HCT116 (cell line): Measurements from ENCODE around the gene SDC3.

Experiments used
- ELF1 ChIP-seq: IDR thresholded peaks from 2 replicates; pipeline ENCODE4 v1.6.1; 2012; ENCODE audit warnings: low read depth, borderline replicate concordance
- EZH2phosphoT487 ChIP-seq: fragments of 200-600 bp; IDR thresholded peaks from 2 replicates; pipeline ENCODE4 v1.6.1; 2018; ENCODE audit warnings: antibody characterized with exemption, borderline replicate concordance
- POLR2A ChIP-seq: IDR thresholded peaks from 2 replicates; pipeline ENCODE4 v1.7.0; 2011; ENCODE audit warnings: borderline replicate concordance; ENCODE audit not compliant: insufficient read depth, insufficient read length; ENCODE audit errors: extremely low read depth
- RAD21 ChIP-seq: IDR thresholded peaks from 2 replicates; pipeline ENCODE4 v1.6.1; 2012; ENCODE audit warnings: low read depth, mild to moderate bottlenecking
- SIN3A ChIP-seq: IDR thresholded peaks from 2 replicates; pipeline ENCODE4 v1.6.1; 2012; ENCODE audit warnings: low read depth
- TCF7L2 ChIP-seq: IDR thresholded peaks from 2 replicates; pipeline ENCODE4 v1.7.0; 2011; ENCODE audit warnings: borderline replicate concordance, inconsistent platforms; ENCODE audit not compliant: insufficient read depth, insufficient read length; ENCODE audit errors: extremely low read depth
- ZNF274 ChIP-seq: fragments of 200-500 bp; sonication (Bioruptor generic); IDR thresholded peaks from 2 replicates; pipeline ENCODE4 v1.6.1; 2014; ENCODE audit warnings: mild to moderate bottlenecking, low read depth, low read length, inconsistent platforms
- TF ChIP-seq, protein P1 (sequence below), 3 experiments: fragments of 200-600 bp in 1 of 3; sonication (generic) in 1 of 3; IDR thresholded peaks in 2 of 3; conservative IDR thresholded peaks in 1 of 3; 2 replicates each; pipeline ENCODE4 v1.5.1; 2012 to 2017; ENCODE audit warnings: low read depth in 2 of 3, low read length in 2 of 3, antibody characterized with exemption in 1 of 3, borderline replicate concordance in 1 of 3, control low read depth in 1 of 3, mild to moderate bottlenecking in 1 of 3, mixed read lengths in 1 of 3, mixed run types in 1 of 3, moderate library complexity in 1 of 3; ENCODE audit not compliant: insufficient read depth in 1 of 3
- TF ChIP-seq, protein P2 (sequence below): IDR thresholded peaks from 2 replicates; pipeline ENCODE4 v1.6.1; 2012
- TF ChIP-seq, protein P3 (sequence below): IDR thresholded peaks from 2 replicates; pipeline ENCODE4 v1.6.1; 2012; ENCODE audit warnings: low read depth

DNA sequence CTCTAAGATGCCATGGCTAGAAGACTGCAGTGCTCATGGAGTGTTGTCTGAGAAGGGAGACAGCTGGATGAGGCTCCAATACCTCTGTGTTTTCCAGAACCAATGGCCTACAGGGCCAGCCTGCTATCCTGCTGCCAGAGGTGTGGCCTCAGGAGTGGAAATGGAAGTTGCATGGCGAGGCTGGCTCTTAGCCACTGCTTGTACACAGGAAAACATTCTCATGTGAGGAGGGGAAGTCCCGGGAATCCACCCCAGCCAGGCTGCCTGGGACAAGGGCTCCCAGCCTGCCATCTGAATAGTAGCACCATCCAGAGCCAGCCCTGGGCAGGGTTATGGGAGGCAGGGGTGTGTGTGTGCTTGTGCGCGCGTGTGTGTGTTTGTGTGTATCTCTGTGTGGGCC lies 56.5 kb downstream of the SDC3 start:
- TF ChIP-seq, protein P1, sequence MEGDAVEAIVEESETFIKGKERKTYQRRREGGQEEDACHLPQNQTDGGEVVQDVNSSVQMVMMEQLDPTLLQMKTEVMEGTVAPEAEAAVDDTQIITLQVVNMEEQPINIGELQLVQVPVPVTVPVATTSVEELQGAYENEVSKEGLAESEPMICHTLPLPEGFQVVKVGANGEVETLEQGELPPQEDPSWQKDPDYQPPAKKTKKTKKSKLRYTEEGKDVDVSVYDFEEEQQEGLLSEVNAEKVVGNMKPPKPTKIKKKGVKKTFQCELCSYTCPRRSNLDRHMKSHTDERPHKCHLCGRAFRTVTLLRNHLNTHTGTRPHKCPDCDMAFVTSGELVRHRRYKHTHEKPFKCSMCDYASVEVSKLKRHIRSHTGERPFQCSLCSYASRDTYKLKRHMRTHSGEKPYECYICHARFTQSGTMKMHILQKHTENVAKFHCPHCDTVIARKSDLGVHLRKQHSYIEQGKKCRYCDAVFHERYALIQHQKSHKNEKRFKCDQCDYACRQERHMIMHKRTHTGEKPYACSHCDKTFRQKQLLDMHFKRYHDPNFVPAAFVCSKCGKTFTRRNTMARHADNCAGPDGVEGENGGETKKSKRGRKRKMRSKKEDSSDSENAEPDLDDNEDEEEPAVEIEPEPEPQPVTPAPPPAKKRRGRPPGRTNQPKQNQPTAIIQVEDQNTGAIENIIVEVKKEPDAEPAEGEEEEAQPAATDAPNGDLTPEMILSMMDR (IDR thresholded peaks at IDR 0.05 in 2 of 3, conservative IDR thresholded peaks at IDR 0.05 in 1 of 3; ENCODE audit: borderline replicate concordance in 1 of 3, insufficient read depth in 1 of 3, low read depth in 2 of 3, low read length in 2 of 3): no peak
- TF ChIP-seq SIN3A (no peak), TCF7L2 (no peak), POLR2A (no peak), EZH2phosphoT487 (no peak), ZNF274 (no peak), RAD21 (no peak), ELF1 (no peak)
- TF ChIP-seq, protein P2, sequence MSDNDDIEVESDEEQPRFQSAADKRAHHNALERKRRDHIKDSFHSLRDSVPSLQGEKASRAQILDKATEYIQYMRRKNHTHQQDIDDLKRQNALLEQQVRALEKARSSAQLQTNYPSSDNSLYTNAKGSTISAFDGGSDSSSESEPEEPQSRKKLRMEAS: no peak
- TF ChIP-seq, protein P3, sequence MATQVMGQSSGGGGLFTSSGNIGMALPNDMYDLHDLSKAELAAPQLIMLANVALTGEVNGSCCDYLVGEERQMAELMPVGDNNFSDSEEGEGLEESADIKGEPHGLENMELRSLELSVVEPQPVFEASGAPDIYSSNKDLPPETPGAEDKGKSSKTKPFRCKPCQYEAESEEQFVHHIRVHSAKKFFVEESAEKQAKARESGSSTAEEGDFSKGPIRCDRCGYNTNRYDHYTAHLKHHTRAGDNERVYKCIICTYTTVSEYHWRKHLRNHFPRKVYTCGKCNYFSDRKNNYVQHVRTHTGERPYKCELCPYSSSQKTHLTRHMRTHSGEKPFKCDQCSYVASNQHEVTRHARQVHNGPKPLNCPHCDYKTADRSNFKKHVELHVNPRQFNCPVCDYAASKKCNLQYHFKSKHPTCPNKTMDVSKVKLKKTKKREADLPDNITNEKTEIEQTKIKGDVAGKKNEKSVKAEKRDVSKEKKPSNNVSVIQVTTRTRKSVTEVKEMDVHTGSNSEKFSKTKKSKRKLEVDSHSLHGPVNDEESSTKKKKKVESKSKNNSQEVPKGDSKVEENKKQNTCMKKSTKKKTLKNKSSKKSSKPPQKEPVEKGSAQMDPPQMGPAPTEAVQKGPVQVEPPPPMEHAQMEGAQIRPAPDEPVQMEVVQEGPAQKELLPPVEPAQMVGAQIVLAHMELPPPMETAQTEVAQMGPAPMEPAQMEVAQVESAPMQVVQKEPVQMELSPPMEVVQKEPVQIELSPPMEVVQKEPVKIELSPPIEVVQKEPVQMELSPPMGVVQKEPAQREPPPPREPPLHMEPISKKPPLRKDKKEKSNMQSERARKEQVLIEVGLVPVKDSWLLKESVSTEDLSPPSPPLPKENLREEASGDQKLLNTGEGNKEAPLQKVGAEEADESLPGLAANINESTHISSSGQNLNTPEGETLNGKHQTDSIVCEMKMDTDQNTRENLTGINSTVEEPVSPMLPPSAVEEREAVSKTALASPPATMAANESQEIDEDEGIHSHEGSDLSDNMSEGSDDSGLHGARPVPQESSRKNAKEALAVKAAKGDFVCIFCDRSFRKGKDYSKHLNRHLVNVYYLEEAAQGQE: no peak
